GM23338 (cell line): Measurements from ENCODE around the gene LEP. TPM values are rescaled to one million over a fixed set of nuclear protein-coding genes. Genes with fewer than 3 reads are reported as not detected.

Experiments used
- ATAC-seq: fragments of 200-7000 bp; cut with Tn5 transposase; 3 replicates; pipeline ENCODE4 v1.9.1; 2020
- DNase-seq: peaks from one replicate; pipeline ENCODE4 v3.0.0-alpha.2; 2015; ENCODE audit warnings: low spot score
- H2AFZ ChIP-seq: fragments of 200-600 bp; sonication (generic); 2 replicates; pipeline ENCODE4 v1.8.0; 2016; ENCODE audit warnings: antibody characterized with exemption, mild to moderate bottlenecking, moderate library complexity
- H3F3A ChIP-seq: fragments of 200-600 bp; sonication (generic); replicated peaks from 2 replicates; pipeline ENCODE4 v1.8.0; 2017; ENCODE audit warnings: antibody characterized with exemption, mixed run types, low read depth
- H3K27ac ChIP-seq: fragments of 200-600 bp; sonication (generic); 2 replicates; pipeline ENCODE4 v1.6.1; 2016; ENCODE audit warnings: low read depth
- H3K27me3 ChIP-seq: fragments of 200-600 bp; sonication (generic); 2 replicates; pipeline ENCODE4 v1.8.0; 2016; ENCODE audit warnings: mild to moderate bottlenecking, mixed run types, moderate library complexity; ENCODE audit not compliant: insufficient read depth
- H3K36me3 ChIP-seq: fragments of 200-600 bp; sonication (generic); 2 replicates; pipeline ENCODE4 v1.8.0; 2016; ENCODE audit warnings: mild to moderate bottlenecking; ENCODE audit not compliant: insufficient read depth
- H3K4me1 ChIP-seq: fragments of 200-600 bp; sonication (generic); 2 replicates; pipeline ENCODE4 v1.8.0; 2016; ENCODE audit warnings: mild to moderate bottlenecking, moderate library complexity; ENCODE audit not compliant: insufficient read depth
- H3K4me2 ChIP-seq: fragments of 200-600 bp; sonication (generic); 2 replicates; pipeline ENCODE4 v1.7.1; 2017; ENCODE audit warnings: mixed run types
- H3K4me3 ChIP-seq: fragments of 200-600 bp; sonication (generic); 2 replicates; pipeline ENCODE4 v1.6.1; 2016; ENCODE audit warnings: mixed run types
- H3K79me2 ChIP-seq: fragments of 200-600 bp; sonication (generic); replicated peaks from 2 replicates; pipeline ENCODE4 v1.8.0; 2017; ENCODE audit warnings: mild to moderate bottlenecking; ENCODE audit not compliant: insufficient read depth
- H3K9me2 ChIP-seq: fragments of 200-600 bp; sonication (generic); 2 replicates; pipeline ENCODE4 v1.8.0; 2017; ENCODE audit not compliant: insufficient read depth
- H4K20me1 ChIP-seq: fragments of 200-600 bp; sonication (generic); replicated peaks from 2 replicates; pipeline ENCODE4 v1.8.0; 2017; ENCODE audit warnings: mild to moderate bottlenecking; ENCODE audit not compliant: insufficient read depth
- H3K27ac Mint-ChIP-seq: 2 replicates; pipeline ENCODE4 v1.8.0; 2020; ENCODE audit warnings: inconsistent platforms, mild to moderate bottlenecking, moderate library complexity, mixed read lengths
- H3K27me3 Mint-ChIP-seq: 3 replicates; pipeline ENCODE4 v1.8.0; 2022; ENCODE audit warnings: low read depth, mild to moderate bottlenecking, moderate library complexity, mixed read lengths, inconsistent platforms; ENCODE audit not compliant: insufficient read depth, poor library complexity
- H3K36me3 Mint-ChIP-seq: 3 replicates; pipeline ENCODE4 v1.8.0; 2021; ENCODE audit warnings: low read depth, mild to moderate bottlenecking, inconsistent platforms, moderate library complexity, mixed read lengths
- H3K4me1 Mint-ChIP-seq: 3 replicates; pipeline ENCODE4 v1.8.0; 2020; ENCODE audit warnings: mild to moderate bottlenecking, inconsistent platforms, mixed read lengths
- H3K4me3 Mint-ChIP-seq: 3 replicates; pipeline ENCODE4 v1.8.0; 2021; ENCODE audit warnings: moderate library complexity, mild to moderate bottlenecking, inconsistent platforms, mixed read lengths
- H3K9me3 Mint-ChIP-seq: 3 replicates; pipeline ENCODE4 v1.8.0; 2020; ENCODE audit warnings: moderate library complexity, mild to moderate bottlenecking, inconsistent platforms, mixed read lengths
- CREB1 ChIP-seq: fragments of 250-450 bp; sonication (Bioruptor Pico); IDR thresholded peaks from 2 replicates; pipeline ENCODE4 v1.5.0; 2020; ENCODE audit warnings: low read depth, mild to moderate bottlenecking, moderate library complexity
- CTCF ChIP-seq, 2 experiments: fragments of 200-600 bp in 1 of 2; sonication (generic) in 1 of 2; conservative IDR thresholded peaks; 2 replicates each; pipeline versions ENCODE4 v1.5.1 to v1.6.1; 2016 to 2017; ENCODE audit warnings: antibody characterized with exemption in 2 of 2, low read depth in 2 of 2, mild to moderate bottlenecking in 2 of 2, moderate library complexity in 1 of 2
- ETS1 ChIP-seq: IDR thresholded peaks from 2 replicates; pipeline ENCODE4 v1.6.1; 2016; ENCODE audit warnings: antibody characterized with exemption
- EZH2 ChIP-seq: fragments of 200-600 bp; sonication (generic); IDR thresholded peaks from one replicate; pipeline ENCODE4 v1.8.0; 2017; ENCODE audit warnings: antibody characterized with exemption, mild to moderate bottlenecking, low read depth; ENCODE audit not compliant: unreplicated experiment
- EZH2phosphoT487 ChIP-seq: fragments of 200-600 bp; sonication (generic); IDR thresholded peaks from one replicate; pipeline ENCODE4 v1.8.1; 2018; ENCODE audit warnings: antibody characterized with exemption; ENCODE audit not compliant: unreplicated experiment
- JUNB ChIP-seq: IDR thresholded peaks from one replicate; pipeline ENCODE4 v1.6.1; 2016; ENCODE audit warnings: antibody characterized with exemption; ENCODE audit not compliant: unreplicated experiment
- NANOG ChIP-seq: IDR thresholded peaks from 2 replicates; pipeline ENCODE4 v1.6.1; 2016; ENCODE audit warnings: antibody characterized with exemption, borderline replicate concordance
- POLR2AphosphoS5 ChIP-seq: IDR thresholded peaks from 2 replicates; pipeline ENCODE4 v1.6.1; 2016; ENCODE audit warnings: antibody characterized with exemption, low read depth
- STAT1 ChIP-seq: IDR thresholded peaks from one replicate; pipeline ENCODE4 v1.6.1; 2016; ENCODE audit warnings: antibody characterized with exemption; ENCODE audit not compliant: unreplicated experiment
- ZNF114 ChIP-seq: fragments of 250-450 bp; sonication (Bioruptor Pico); IDR thresholded peaks from 2 replicates; pipeline ENCODE4 v1.5.0; 2020; ENCODE audit warnings: mild to moderate bottlenecking, moderate library complexity
- ZNF331 ChIP-seq: fragments of 250-450 bp; sonication (Bioruptor Pico); IDR thresholded peaks from 2 replicates; pipeline ENCODE4 v1.5.0; 2020; ENCODE audit warnings: low read depth, mild to moderate bottlenecking, moderate library complexity
- ZNF462 ChIP-seq: fragments of 250-450 bp; sonication (Bioruptor Pico); IDR thresholded peaks from 2 replicates; pipeline ENCODE4 v1.5.0; 2020; ENCODE audit warnings: mild to moderate bottlenecking, moderate library complexity
- polyA plus RNA-seq: library from polyadenylated mRNA; unstranded; fragments of >200 nt; fragmentation: Nextera tagmentation; extraction: Ambion mirVana; gene quantifications from 2 replicates; pipeline ENCODE4 v1.2.1, GENCODE V29; 2016
- total RNA-seq: library from RNA; depleted of rRNA; stranded (reverse); fragments of >200 nt; shearing (Covaris generic); gene quantifications from 2 replicates; pipeline ENCODE4 v1.2.3, GENCODE V29; 2014
- TF ChIP-seq, protein P1 (sequence below): IDR thresholded peaks from one replicate; pipeline ENCODE4 v1.6.1; 2018; ENCODE audit warnings: antibody characterized with exemption; ENCODE audit not compliant: unreplicated experiment

The LEP gene
- total and polyA plus RNA-seq, 2 experiments from 2014 or later: not detected

DNA sequence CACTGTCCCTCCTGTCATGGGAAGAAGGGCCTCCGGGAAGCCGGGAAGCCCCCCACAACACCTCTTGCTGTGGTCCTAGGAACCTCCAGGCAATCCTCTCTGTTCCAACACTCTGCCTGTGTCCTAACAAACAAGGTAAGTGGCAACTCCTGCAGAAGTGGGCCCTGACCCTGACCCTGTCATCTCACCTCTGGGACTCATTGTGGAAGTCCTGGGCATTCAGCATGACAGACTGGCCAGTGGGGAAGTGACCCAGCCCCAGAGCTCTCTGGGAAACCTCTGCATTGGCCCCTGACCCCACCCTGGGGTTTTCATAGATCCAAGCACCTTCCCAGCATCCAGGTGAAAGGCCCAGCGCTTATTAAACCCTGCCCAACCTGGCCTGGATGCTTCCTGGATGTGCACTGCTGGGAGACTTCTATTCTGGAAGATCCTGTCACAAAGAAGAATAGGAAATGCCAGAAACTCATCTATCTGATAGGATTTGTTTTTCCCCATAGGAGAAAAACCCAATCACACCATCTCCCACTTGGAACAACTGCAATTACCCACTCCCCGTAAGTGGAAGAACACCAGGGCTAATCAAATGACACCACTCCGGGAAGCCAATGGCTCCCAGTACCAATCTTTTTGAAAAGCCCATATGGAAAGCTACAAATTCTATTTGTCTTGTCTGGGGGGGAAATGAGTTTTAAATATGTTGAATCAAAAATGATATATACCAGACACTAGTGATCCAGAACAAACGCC lies 24.3 kb downstream of the LEP start:
- no peaks in the 10 kb centered on the region for H3K36me3 ChIP-seq
- H4K20me1 ChIP-seq: no peaks in the 10 kb centered on the region
- peaks cover 5% of the 10 kb centered on the region; the same call in 1 of the 2 replicates for H3K9me2 ChIP-seq
- H3K27ac ChIP-seq: no peak overlapping the region
- no peak overlapping the region for H3K4me2 ChIP-seq
- H3K27ac Mint-ChIP-seq: no peak overlapping the region
- DNase-seq (no peak), ATAC-seq (no peak)
- peaks cover 36% of the 10 kb centered on the region for H3K4me1 ChIP-seq
- TF ChIP-seq ZNF114 (CRISPR knock-in tag): no peak
- TF ChIP-seq JUNB: no peak
- no peak for TF ChIP-seq POLR2AphosphoS5
- no peak for TF ChIP-seq EZH2
- TF ChIP-seq ETS1: no peak
- no peak for TF ChIP-seq CTCF (conservative IDR thresholded peaks at IDR 0.05; ENCODE audit: low read depth in 2 of 2)
- TF ChIP-seq NANOG: no peak
- TF ChIP-seq ZNF462 (CRISPR knock-in tag): no peak
- TF ChIP-seq STAT1: no peak
- TF ChIP-seq, protein P1, sequence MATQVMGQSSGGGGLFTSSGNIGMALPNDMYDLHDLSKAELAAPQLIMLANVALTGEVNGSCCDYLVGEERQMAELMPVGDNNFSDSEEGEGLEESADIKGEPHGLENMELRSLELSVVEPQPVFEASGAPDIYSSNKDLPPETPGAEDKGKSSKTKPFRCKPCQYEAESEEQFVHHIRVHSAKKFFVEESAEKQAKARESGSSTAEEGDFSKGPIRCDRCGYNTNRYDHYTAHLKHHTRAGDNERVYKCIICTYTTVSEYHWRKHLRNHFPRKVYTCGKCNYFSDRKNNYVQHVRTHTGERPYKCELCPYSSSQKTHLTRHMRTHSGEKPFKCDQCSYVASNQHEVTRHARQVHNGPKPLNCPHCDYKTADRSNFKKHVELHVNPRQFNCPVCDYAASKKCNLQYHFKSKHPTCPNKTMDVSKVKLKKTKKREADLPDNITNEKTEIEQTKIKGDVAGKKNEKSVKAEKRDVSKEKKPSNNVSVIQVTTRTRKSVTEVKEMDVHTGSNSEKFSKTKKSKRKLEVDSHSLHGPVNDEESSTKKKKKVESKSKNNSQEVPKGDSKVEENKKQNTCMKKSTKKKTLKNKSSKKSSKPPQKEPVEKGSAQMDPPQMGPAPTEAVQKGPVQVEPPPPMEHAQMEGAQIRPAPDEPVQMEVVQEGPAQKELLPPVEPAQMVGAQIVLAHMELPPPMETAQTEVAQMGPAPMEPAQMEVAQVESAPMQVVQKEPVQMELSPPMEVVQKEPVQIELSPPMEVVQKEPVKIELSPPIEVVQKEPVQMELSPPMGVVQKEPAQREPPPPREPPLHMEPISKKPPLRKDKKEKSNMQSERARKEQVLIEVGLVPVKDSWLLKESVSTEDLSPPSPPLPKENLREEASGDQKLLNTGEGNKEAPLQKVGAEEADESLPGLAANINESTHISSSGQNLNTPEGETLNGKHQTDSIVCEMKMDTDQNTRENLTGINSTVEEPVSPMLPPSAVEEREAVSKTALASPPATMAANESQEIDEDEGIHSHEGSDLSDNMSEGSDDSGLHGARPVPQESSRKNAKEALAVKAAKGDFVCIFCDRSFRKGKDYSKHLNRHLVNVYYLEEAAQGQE: no peak
- no peak for TF ChIP-seq ZNF331 (CRISPR knock-in tag)
- TF ChIP-seq CREB1 (CRISPR knock-in tag): no peak
- TF ChIP-seq EZH2phosphoT487: no peak
- H3F3A ChIP-seq: no peaks in the 10 kb centered on the region
- no peak overlapping the region; the same call in 2 of the 3 replicates for H3K4me3 Mint-ChIP-seq
- no peaks in the 10 kb centered on the region for H3K36me3 Mint-ChIP-seq
- H2AFZ ChIP-seq: no peak overlapping the region
- H3K79me2 ChIP-seq: no peaks in the 10 kb centered on the region
- H3K9me3 Mint-ChIP-seq: no peaks in the 10 kb centered on the region
- H3K27me3 Mint-ChIP-seq: peaks cover 27% of the 10 kb centered on the region
- peaks cover 42% of the 10 kb centered on the region for H3K4me1 Mint-ChIP-seq
- H3K4me3 ChIP-seq: no peak overlapping the region
- peaks cover 8% of the 10 kb centered on the region for H3K27me3 ChIP-seq
